ENCODE measurements around the gene ARHGAP4.

DNA sequence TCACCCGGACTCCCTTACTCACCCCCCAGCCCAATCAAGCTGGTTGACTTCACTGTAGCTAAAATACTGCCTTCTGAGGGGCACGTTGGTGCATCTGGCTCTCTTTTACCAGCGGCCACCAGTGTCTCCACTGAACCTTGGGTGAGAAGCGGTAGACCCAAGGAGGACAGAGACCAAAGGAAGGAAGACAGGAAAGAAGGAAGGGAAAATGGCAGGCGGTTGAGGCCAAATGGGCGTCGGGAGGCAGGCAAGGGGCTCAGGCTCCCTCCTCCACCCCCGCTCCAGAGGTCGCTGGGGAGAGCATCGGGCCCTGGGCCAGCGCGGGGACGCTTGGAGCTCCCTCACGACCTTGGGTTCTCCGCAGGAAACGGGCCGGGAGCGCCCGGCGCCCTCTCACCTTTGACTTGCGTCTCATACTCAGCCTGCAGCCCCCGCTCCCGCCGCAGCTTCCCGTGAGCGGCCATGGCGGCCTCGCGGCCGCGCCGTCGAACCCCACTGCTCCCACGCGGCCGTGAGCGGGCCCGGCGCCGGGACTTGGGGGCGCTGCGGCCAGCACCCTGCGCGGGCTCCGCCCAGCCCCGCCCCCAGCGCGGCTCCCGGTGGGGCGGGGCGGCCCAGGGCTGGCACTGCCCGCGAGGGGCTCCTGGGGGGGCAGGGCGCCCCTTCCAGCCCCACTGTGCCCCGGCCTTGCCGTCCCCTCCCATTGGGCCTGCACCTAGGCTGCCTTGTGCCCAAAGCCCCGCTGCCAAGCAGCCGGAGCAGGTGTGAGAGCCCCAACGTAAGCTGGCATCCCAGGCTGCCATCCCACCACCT lies at the start of gene ARHGAP4:
- TF ChIP-seq, protein P1, sequence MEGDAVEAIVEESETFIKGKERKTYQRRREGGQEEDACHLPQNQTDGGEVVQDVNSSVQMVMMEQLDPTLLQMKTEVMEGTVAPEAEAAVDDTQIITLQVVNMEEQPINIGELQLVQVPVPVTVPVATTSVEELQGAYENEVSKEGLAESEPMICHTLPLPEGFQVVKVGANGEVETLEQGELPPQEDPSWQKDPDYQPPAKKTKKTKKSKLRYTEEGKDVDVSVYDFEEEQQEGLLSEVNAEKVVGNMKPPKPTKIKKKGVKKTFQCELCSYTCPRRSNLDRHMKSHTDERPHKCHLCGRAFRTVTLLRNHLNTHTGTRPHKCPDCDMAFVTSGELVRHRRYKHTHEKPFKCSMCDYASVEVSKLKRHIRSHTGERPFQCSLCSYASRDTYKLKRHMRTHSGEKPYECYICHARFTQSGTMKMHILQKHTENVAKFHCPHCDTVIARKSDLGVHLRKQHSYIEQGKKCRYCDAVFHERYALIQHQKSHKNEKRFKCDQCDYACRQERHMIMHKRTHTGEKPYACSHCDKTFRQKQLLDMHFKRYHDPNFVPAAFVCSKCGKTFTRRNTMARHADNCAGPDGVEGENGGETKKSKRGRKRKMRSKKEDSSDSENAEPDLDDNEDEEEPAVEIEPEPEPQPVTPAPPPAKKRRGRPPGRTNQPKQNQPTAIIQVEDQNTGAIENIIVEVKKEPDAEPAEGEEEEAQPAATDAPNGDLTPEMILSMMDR (IDR thresholded peaks at IDR 0.05 in 8 of 11, conservative IDR thresholded peaks at IDR 0.05 in 3 of 11), result no peak
- TF ChIP-seq POLR2AphosphoS5 (IDR thresholded peaks at IDR 0.05) (peak in 2 of 3 donors; percentile 38 to 69), POLR2A (IDR thresholded peaks at IDR 0.05) (no peak)
